ENCODE data around the gene HHIPL2. TPM values are rescaled to one million over a fixed set of nuclear protein-coding genes. Genes with fewer than 3 reads are reported as not detected.

The HHIPL2 gene
- polyA plus RNA-seq: under 1 TPM in 2 of 4 donors, not detected in 2; 0.04 to 0.30 TPM
- long read RNA-seq, donor 1: 0 reads
- long read RNA-seq, donor 2: 0 reads
- long read RNA-seq, donor 3: 0 reads
- long read RNA-seq, donor 4: 0 reads
- long read RNA-seq, donor 5: 0 reads
- long read RNA-seq, donor 6: 0 reads
- long read RNA-seq, donor 7: 0 reads
- long read RNA-seq, donor 8: 0 reads
- long read RNA-seq, donor 9: 0 reads
- long read RNA-seq, donor 10: 0 reads

GRCh38 chr1:222547944-222548671 is at the start of gene HHIPL2:
HHIPL2 (minus strand) TSS chr1:222548104; CDS start chr1:222548044, 60 bp downstream.
- no peak within 1 kb of the TSS for H3K27ac ChIP-seq (ENCODE audit: low read depth in 1 of 3, low read length in 2 of 3)
- WGBS, 3 donors: 35 to 56% (median 49%) methylated on average over 8 of the region's 8 CpGs
- DNase-seq: no peak

GRCh38 chr1:222596696-222597095 is 48.8 kb upstream of the HHIPL2 start:
- Histone ChIP-seq H3K4me3 (ENCODE audit: low read depth in 1 of 3, low read length in 3 of 3) (no peak overlapping the region), H3K27ac (ENCODE audit: low read depth in 1 of 3, low read length in 2 of 3) (no peak overlapping the region), H3K9me3 (ENCODE audit: control insufficient read depth in 2 of 2, insufficient read depth in 1 of 2, low read depth in 1 of 2, low read length in 1 of 2) (no peaks in the 10 kb centered on the region), H3K27me3 (ENCODE audit: control insufficient read depth in 3 of 3, insufficient read depth in 3 of 3, low read length in 3 of 3) (no peaks in the 10 kb centered on the region), H3K4me1 (ENCODE audit: control insufficient read depth in 3 of 3, insufficient read depth in 2 of 3, low read depth in 1 of 3, low read length in 2 of 3) (no peaks in the 10 kb centered on the region), H3K36me3 (ENCODE audit: control insufficient read depth in 3 of 3, insufficient read depth in 2 of 3, low read depth in 1 of 3, low read length in 3 of 3) (no peaks in the 10 kb centered on the region)
- FAIRE-seq (no peak), DNase-seq (no peak)
- 88 to 92% (median 90%) methylated on average over 4 of the region's 4 CpGs for WGBS, 3 donors

More at GRCh38 chr1:222547944-222548671, at the start of gene HHIPL2:
- Histone ChIP-seq H3K4me1 (ENCODE audit: control insufficient read depth in 3 of 3, insufficient read depth in 2 of 3, low read depth in 1 of 3, low read length in 2 of 3) (no peaks in the 10 kb centered on the region), H3K27me3 (ENCODE audit: control insufficient read depth in 3 of 3, insufficient read depth in 3 of 3, low read length in 3 of 3) (peaks cover 0 to 10% (median 6%) of the 10 kb centered on the region in 3 donors), H3K4me3 (ENCODE audit: low read depth in 1 of 3, low read length in 3 of 3) (no peak within 1 kb of the TSS), H3K9me3 (ENCODE audit: control insufficient read depth in 2 of 2, insufficient read depth in 1 of 2, low read depth in 1 of 2, low read length in 1 of 2) (no peaks in the 10 kb centered on the region), H3K36me3 (ENCODE audit: control insufficient read depth in 3 of 3, insufficient read depth in 2 of 3, low read depth in 1 of 3, low read length in 3 of 3) (no peaks in the 10 kb centered on the region)
- no peak for FAIRE-seq

GRCh38 chr1:222594789-222595188 is 46.9 kb upstream of the HHIPL2 start:
- Histone ChIP-seq H3K9me3 (ENCODE audit: control insufficient read depth in 2 of 2, insufficient read depth in 1 of 2, low read depth in 1 of 2, low read length in 1 of 2) (no peaks in the 10 kb centered on the region), H3K27ac (ENCODE audit: low read depth in 1 of 3, low read length in 2 of 3) (no peak overlapping the region), H3K4me3 (ENCODE audit: low read depth in 1 of 3, low read length in 3 of 3) (no peak overlapping the region), H3K27me3 (ENCODE audit: control insufficient read depth in 3 of 3, insufficient read depth in 3 of 3, low read length in 3 of 3) (no peaks in the 10 kb centered on the region), H3K36me3 (ENCODE audit: control insufficient read depth in 3 of 3, insufficient read depth in 2 of 3, low read depth in 1 of 3, low read length in 3 of 3) (no peaks in the 10 kb centered on the region), H3K4me1 (ENCODE audit: control insufficient read depth in 3 of 3, insufficient read depth in 2 of 3, low read depth in 1 of 3, low read length in 2 of 3) (peaks cover 0 to 5% (median 2%) of the 10 kb centered on the region in 3 donors)
- DNase-seq (no peak), FAIRE-seq (no peak)
- 89 to 92% (median 91%) methylated on average over 3 of the region's 3 CpGs for WGBS, 3 donors

- H3K9me3 ChIP-seq (ENCODE audit: control insufficient read depth in 2 of 2, insufficient read depth in 1 of 2, low read depth in 1 of 2, low read length in 1 of 2): no peaks in the 10 kb centered on the region
- WGBS, 3 donors: 83 to 94% (median 83%) methylated on average over 3 of the region's 3 CpGs
- no peak overlapping the region for H3K27ac ChIP-seq (ENCODE audit: low read depth in 1 of 3, low read length in 2 of 3)
- no peak overlapping the region for H3K4me3 ChIP-seq (ENCODE audit: low read depth in 1 of 3, low read length in 3 of 3)
- peaks cover 3 to 10% (median 6%) of the 10 kb centered on the region in 3 donors for H3K4me1 ChIP-seq (ENCODE audit: control insufficient read depth in 3 of 3, insufficient read depth in 2 of 3, low read depth in 1 of 3, low read length in 2 of 3)
- DNase-seq (no peak), FAIRE-seq (no peak)
- H3K36me3 ChIP-seq (ENCODE audit: control insufficient read depth in 3 of 3, insufficient read depth in 2 of 3, low read depth in 1 of 3, low read length in 3 of 3): peaks cover 0 to 4% (median 0%) of the 10 kb centered on the region in 3 donors
- no peaks in the 10 kb centered on the region for H3K27me3 ChIP-seq (ENCODE audit: control insufficient read depth in 3 of 3, insufficient read depth in 3 of 3, low read length in 3 of 3)
These were observed 44.3 kb upstream of the HHIPL2 start for GRCh38 chr1:222592171-222592570.

- no peak for FAIRE-seq
- 0 to 1% (median 0%) methylated on average over 41 of the region's 41 CpGs for WGBS, 3 donors
These were observed 41.8 kb upstream of the HHIPL2 start, which contains the start of gene TAF1A for GRCh38 chr1:222589462-222590302. TAF1A (minus strand) TSS chr1:222589933.

GRCh38 chr1:222588135-222588534 is 40.2 kb upstream of the HHIPL2 start:
- Histone ChIP-seq H3K4me3 (ENCODE audit: low read depth in 1 of 3, low read length in 3 of 3) (no peak overlapping the region), H3K27ac (ENCODE audit: low read depth in 1 of 3, low read length in 2 of 3) (no peak overlapping the region), H3K27me3 (ENCODE audit: control insufficient read depth in 3 of 3, insufficient read depth in 3 of 3, low read length in 3 of 3) (no peaks in the 10 kb centered on the region), H3K9me3 (ENCODE audit: control insufficient read depth in 2 of 2, insufficient read depth in 1 of 2, low read depth in 1 of 2, low read length in 1 of 2) (no peaks in the 10 kb centered on the region), H3K4me1 (ENCODE audit: control insufficient read depth in 3 of 3, insufficient read depth in 2 of 3, low read depth in 1 of 3, low read length in 2 of 3) (peaks cover 3 to 10% (median 6%) of the 10 kb centered on the region in 3 donors), H3K36me3 (ENCODE audit: control insufficient read depth in 3 of 3, insufficient read depth in 2 of 3, low read depth in 1 of 3, low read length in 3 of 3) (peaks cover 0 to 8% (median 3%) of the 10 kb centered on the region in 3 donors)
- whole genome bisulfite sequencing, 3 donors: 85 to 94% (median 92%) methylated on average over 1 of the region's 1 CpG
- DNase-seq: no peak
- no peak for FAIRE-seq

More at GRCh38 chr1:222589462-222590302, 41.8 kb upstream of the HHIPL2 start, which contains the start of gene TAF1A:
- Histone ChIP-seq H3K36me3 (ENCODE audit: control insufficient read depth in 3 of 3, insufficient read depth in 2 of 3, low read depth in 1 of 3, low read length in 3 of 3) (peaks cover 0 to 4% (median 0%) of the 10 kb centered on the region in 3 donors), H3K27me3 (ENCODE audit: control insufficient read depth in 3 of 3, insufficient read depth in 3 of 3, low read length in 3 of 3) (no peaks in the 10 kb centered on the region), H3K27ac (ENCODE audit: low read depth in 1 of 3, low read length in 2 of 3) (peak within 1 kb of the TSS; percentile 63 to 93 (median 71)), H3K4me1 (ENCODE audit: control insufficient read depth in 3 of 3, insufficient read depth in 2 of 3, low read depth in 1 of 3, low read length in 2 of 3) (peaks cover 3 to 10% (median 6%) of the 10 kb centered on the region in 3 donors), H3K9me3 (ENCODE audit: control insufficient read depth in 2 of 2, insufficient read depth in 1 of 2, low read depth in 1 of 2, low read length in 1 of 2) (no peaks in the 10 kb centered on the region), H3K4me3 (ENCODE audit: low read depth in 1 of 3, low read length in 3 of 3) (peak within 1 kb of the TSS; percentile 51 to 64 (median 60))
- DNase-seq: peak; percentile 91 to 95

GRCh38 chr1:222586842-222587241 is 38.9 kb upstream of the HHIPL2 start:
- peaks cover 0 to 13% (median 7%) of the 10 kb centered on the region in 3 donors for H3K36me3 ChIP-seq (ENCODE audit: control insufficient read depth in 3 of 3, insufficient read depth in 2 of 3, low read depth in 1 of 3, low read length in 3 of 3)
- H3K4me3 ChIP-seq (ENCODE audit: low read depth in 1 of 3, low read length in 3 of 3): no peak overlapping the region
- no peaks in the 10 kb centered on the region for H3K9me3 ChIP-seq (ENCODE audit: control insufficient read depth in 2 of 2, insufficient read depth in 1 of 2, low read depth in 1 of 2, low read length in 1 of 2)
- H3K27me3 ChIP-seq (ENCODE audit: control insufficient read depth in 3 of 3, insufficient read depth in 3 of 3, low read length in 3 of 3): no peaks in the 10 kb centered on the region
- FAIRE-seq: no peak
- H3K27ac ChIP-seq (ENCODE audit: low read depth in 1 of 3, low read length in 2 of 3): no peak overlapping the region
- peaks cover 3 to 10% (median 6%) of the 10 kb centered on the region in 3 donors for H3K4me1 ChIP-seq (ENCODE audit: control insufficient read depth in 3 of 3, insufficient read depth in 2 of 3, low read depth in 1 of 3, low read length in 2 of 3)
- DNase-seq: no peak
- 82 to 96% (median 93%) methylated on average over 2 of the region's 2 CpGs for WGBS, 3 donors

GRCh38 chr1:222583079-222583478 is 35.2 kb upstream of the HHIPL2 start:
- no peaks in the 10 kb centered on the region for H3K27me3 ChIP-seq (ENCODE audit: control insufficient read depth in 3 of 3, insufficient read depth in 3 of 3, low read length in 3 of 3)
- DNase-seq: no peak
- peaks cover 3 to 13% (median 7%) of the 10 kb centered on the region in 3 donors for H3K36me3 ChIP-seq (ENCODE audit: control insufficient read depth in 3 of 3, insufficient read depth in 2 of 3, low read depth in 1 of 3, low read length in 3 of 3)
- no peaks in the 10 kb centered on the region for H3K4me1 ChIP-seq (ENCODE audit: control insufficient read depth in 3 of 3, insufficient read depth in 2 of 3, low read depth in 1 of 3, low read length in 2 of 3)
- no peaks in the 10 kb centered on the region for H3K9me3 ChIP-seq (ENCODE audit: control insufficient read depth in 2 of 2, insufficient read depth in 1 of 2, low read depth in 1 of 2, low read length in 1 of 2)
- H3K27ac ChIP-seq (ENCODE audit: low read depth in 1 of 3, low read length in 2 of 3): no peak overlapping the region
- 81 to 92% (median 92%) methylated on average over 5 of the region's 5 CpGs for WGBS, 3 donors
- no peak for FAIRE-seq
- no peak overlapping the region for H3K4me3 ChIP-seq (ENCODE audit: low read depth in 1 of 3, low read length in 3 of 3)
